ENCODE measurements around the gene SERGEF. TPM values are rescaled to one million over a fixed set of nuclear protein-coding genes. Genes with fewer than 3 reads are reported as not detected.

Gene SERGEF
- total and polyA plus RNA-seq, 8 donors, result 16.2 to 26.1 (median 19.7) TPM

DNA sequence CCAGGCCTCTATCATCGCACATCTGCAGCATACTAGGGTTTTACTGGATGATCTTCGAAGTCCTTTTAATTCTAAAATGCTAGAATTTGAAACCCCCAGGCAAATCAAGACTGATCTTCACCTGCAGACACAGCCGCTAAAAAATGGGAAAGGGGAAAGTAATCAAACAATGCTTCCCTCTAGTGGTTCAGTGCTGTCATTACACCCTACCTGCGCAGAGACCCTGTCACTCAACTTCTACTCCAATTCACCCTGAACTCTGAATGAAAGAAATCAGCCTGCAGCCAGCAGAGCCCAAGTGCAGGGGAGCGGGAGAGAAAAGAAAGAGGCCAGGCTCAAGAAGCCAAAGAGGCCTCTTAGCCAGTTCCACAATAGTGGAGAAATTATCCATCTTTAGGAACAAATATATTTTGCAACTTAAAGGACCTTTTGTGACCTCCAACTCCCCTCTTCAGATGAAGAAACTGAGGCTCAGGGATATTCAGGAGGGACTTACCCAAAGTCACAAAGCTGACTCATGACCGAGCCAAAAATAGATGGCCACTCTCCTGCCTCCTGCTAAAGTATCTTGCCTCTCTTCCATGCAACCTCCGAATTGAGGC is 33.0 kb downstream of the SERGEF start:
- TF ChIP-seq CTCF (IDR thresholded peaks at IDR 0.05), result peak; percentile 90 to 91
- Histone ChIP-seq H3K9me3 (no peaks in the 10 kb centered on the region), H3K4me1 (no peaks in the 10 kb centered on the region), H3K4me3 (no peak overlapping the region), H3K36me3 (peaks cover 0 to 5% of the 10 kb centered on the region in 2 donors), H3K27me3 (no peaks in the 10 kb centered on the region), H3K27ac (no peak overlapping the region)
- ATAC-seq (peak; percentile 91), DNase-seq (peak in 1 of 4 donors; percentile 25)
- intact Hi-C loops (cut with DNase I), result loop anchor here in 1 of 2 donors (5.0 to 10.0 kb wide), 2 partner anchors 215 to 248 kb away; partner anchors contain the start of gene KCNC1

DNA sequence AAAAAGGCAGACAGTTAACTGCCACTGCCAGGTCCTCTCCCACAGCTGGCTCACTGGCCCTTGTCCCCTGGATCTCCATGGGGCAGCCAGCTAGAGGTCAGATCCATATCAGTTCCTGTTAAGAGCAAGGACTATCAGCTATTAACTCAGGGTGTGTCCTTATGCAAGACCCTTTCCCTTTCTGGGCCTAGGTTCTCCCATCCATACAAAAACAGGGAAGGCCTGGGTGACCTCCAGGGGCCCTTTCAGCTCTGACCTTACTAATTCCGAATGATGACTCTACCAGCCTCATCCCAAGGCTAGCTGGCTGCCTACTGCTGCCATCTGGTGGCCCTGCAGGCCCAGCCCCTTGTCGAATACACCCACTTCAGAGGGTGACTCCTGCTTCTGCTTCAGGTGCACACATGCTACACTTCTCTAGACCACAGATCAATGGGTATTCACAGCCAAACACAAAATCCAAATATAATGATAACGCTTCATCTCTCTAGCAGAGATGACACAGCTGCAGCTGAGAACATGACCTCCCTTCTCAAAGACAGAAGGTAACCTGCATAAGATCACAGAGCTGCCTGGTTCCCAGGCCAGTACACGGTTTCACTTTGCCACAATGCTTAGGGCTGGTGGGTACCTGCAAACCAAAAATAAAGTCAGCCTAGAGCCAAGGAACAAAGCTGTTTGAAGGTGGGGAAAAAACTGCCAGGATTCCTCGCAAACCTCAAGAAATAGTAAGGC is 34.1 kb downstream of the SERGEF start:
- Histone ChIP-seq H3K9me3 (no peaks in the 10 kb centered on the region), H3K4me1 (no peaks in the 10 kb centered on the region), H3K27me3 (no peaks in the 10 kb centered on the region), H3K36me3 (peaks cover 0 to 5% of the 10 kb centered on the region in 2 donors), H3K27ac (no peak overlapping the region), H3K4me3 (no peak overlapping the region)
- intact Hi-C loops (cut with DNase I), result loop anchor here in 1 of 2 donors (5.0 to 10.0 kb wide), 2 partner anchors 214 to 246 kb away; partner anchors contain the start of gene KCNC1
- DNase-seq (peak in 2 of 4 donors; percentile 36 to 40), ATAC-seq (peak; percentile 89)
- peak; percentile 48 to 61 for TF ChIP-seq CTCF (IDR thresholded peaks at IDR 0.05)

GRCh38 chr11:17976651-17977050 is 36.2 kb downstream of the SERGEF start:
- peaks cover 0 to 11% of the 10 kb centered on the region in 2 donors for H3K36me3 ChIP-seq
- no peak overlapping the region for H3K27ac ChIP-seq
- H3K9me3 ChIP-seq, result no peaks in the 10 kb centered on the region
- no peak for DNase-seq
- no peaks in the 10 kb centered on the region for H3K27me3 ChIP-seq
- H3K4me3 ChIP-seq, result no peak overlapping the region
- H3K4me1 ChIP-seq, result no peaks in the 10 kb centered on the region
- TF ChIP-seq CTCF (IDR thresholded peaks at IDR 0.05), result no peak
- no peak for ATAC-seq
- intact Hi-C loops (cut with DNase I), result loop anchor here in 1 of 2 donors (5.0 to 10.0 kb wide), 2 partner anchors 212 to 244 kb away; partner anchors contain the start of gene KCNC1

DNA sequence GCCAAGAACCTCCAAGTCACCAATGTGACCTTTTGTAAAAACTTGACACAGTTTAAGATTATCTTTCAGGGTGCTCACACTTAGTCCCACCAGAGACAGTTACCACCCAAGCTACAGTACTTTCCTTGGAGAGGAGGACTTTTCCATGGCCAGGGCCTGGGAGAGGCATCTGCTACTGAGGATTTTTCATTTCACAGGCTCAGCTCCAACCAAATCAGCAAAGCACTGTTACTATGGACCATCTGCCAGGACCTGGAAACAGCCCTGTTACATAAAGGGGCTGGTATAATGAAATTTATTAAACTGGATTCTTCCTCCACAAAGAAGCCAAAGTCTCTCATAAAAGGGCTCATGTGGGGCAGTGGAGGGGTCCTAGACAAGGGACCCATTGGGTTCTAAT is 38.6 kb downstream of the SERGEF start:
- no peak for ATAC-seq
- Histone ChIP-seq H3K9me3 (no peaks in the 10 kb centered on the region), H3K4me1 (no peaks in the 10 kb centered on the region), H3K27ac (no peak overlapping the region), H3K27me3 (no peaks in the 10 kb centered on the region), H3K4me3 (no peak overlapping the region), H3K36me3 (peaks cover 0 to 29% of the 10 kb centered on the region in 2 donors)
- TF ChIP-seq CTCF (IDR thresholded peaks at IDR 0.05), result no peak
- intact Hi-C loops (cut with DNase I), result loop anchor here in 1 of 2 donors (10.0 kb wide), 1 partner anchor 209 kb away; no protein-coding TSS in a partner anchor
- DNase-seq, result no peak

DNA sequence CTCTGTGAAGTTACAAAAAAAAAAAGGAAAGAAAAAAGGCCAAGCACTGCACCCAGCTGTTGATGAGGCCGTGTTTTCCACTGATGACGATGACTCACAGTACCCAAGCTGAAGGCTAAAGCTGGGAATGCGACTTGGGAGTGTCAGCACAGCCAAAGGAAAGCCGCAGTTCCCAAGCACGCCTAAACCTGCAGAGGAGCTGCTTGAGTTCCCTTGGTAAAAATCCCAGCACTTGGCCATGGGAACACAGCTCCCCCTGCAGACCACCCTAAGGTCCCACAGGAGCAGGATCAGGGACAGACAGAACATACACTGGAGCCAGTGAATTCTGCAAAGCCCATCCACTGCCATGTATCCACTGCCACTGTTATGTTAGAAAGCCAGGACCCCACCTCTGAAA is 39.9 kb downstream of the SERGEF start:
- no peaks in the 10 kb centered on the region for H3K9me3 ChIP-seq
- no peak overlapping the region for H3K4me3 ChIP-seq
- peaks cover 0 to 29% of the 10 kb centered on the region in 2 donors for H3K36me3 ChIP-seq
- TF ChIP-seq CTCF (IDR thresholded peaks at IDR 0.05), result peak; percentile 38 to 44
- intact Hi-C loops (cut with DNase I), result loop anchor here in 1 of 2 donors (10.0 kb wide), 1 partner anchor 208 kb away; no protein-coding TSS in a partner anchor
- H3K4me1 ChIP-seq, result no peaks in the 10 kb centered on the region
- ATAC-seq (peak; percentile 81), DNase-seq (peak in 2 of 4 donors; percentile 51)
- no peak overlapping the region for H3K27ac ChIP-seq
- H3K27me3 ChIP-seq, result no peaks in the 10 kb centered on the region

Data from left lung (tissue), 10 donors.